ELF-1 (cell line): ENCODE measurements around the gene NBPF19.
"Not testable (repeated sequence)": the region's sequence is repeated elsewhere in the genome, so short reads cannot be mapped to it uniquely, and the experiment has no call there.

Experiments
- DNase-seq: peaks from one replicate; pipeline ENCODE4 v3.0.0-alpha.2; 2016; ENCODE audit warnings: low read depth, low spot score

Gene NBPF19

GRCh38 chr1:149474745-149475144, at the start of gene NBPF19:
TSS of gene NBPF19 (plus strand) at chr1:149475045. CDS start at chr1:149475933, 888 bp downstream.
- DNase-seq = not testable (repeated sequence)

GRCh38 chr1:149428317-149428716, 46.5 kb upstream of the NBPF19 start:
- not testable (repeated sequence) for DNase-seq

DNA sequence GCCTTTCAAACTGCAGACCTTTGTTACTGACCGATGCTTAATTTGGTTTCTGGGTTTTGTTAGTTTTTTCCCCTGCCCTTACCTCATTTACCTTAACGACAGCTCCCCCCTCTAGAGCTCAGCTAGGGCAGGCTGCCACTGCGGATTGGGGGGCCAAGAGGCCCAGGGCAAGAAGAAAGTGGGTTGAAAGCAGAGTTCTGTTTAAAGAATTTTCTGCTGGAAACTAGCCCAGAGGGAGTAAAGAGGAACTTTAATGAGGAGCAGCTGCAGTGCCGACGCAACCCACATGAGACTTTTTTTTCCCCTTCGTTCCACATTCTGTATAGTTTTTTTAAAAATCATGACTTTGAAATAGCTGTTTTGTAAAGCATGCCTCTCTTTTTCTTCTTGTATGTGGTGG, 29.4 kb upstream of the NBPF19 start:
- DNase-seq = peak; percentile 1

GRCh38 chr1:149452196-149452595, 22.6 kb upstream of the NBPF19 start:
- not testable (repeated sequence) for DNase-seq

DNA sequence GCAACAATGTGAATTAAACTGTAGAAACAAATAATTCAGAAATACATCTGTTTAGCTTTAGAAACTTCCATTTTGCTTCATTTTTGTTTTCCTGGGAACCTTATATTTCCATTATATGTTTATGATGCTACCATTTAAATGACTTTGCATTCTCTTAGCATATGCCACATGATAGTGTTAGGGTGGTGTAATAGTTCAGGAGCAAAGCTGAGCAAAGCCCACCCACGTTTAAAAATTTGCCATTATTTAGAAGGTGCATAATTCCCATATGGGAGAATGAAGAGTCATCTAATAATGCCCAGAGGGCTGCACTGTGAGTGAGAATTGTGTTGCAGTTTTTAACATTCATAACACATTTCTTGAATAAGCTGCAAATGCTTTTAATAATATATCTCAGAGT, 22.2 kb upstream of the NBPF19 start:
- DNase-seq = not testable (repeated sequence)

DNA sequence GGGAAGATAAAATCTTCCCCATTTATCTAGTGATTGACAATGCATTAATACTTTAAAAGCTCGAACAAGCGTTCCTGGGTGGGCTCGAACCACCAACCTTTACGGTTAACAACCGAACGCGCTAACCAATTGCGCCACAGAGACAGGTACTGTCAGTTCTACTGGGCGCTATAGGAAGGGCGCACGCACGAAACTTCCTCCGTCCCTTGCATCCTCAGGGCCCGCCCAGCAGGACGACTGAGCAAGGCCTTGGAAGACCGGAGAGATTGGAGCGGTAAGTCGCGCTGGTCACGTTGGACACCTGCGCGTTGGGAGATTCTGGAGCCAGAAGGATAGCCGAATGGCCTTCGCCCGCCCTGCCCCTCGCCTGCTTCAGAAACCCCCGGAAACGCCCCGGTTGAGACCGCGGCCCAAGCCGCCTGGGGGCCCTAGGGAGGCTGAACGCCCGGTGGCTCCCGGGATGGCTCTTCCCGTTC, 83.5 kb downstream of the NBPF19 start:
- peak; percentile 81 for DNase-seq

DNA sequence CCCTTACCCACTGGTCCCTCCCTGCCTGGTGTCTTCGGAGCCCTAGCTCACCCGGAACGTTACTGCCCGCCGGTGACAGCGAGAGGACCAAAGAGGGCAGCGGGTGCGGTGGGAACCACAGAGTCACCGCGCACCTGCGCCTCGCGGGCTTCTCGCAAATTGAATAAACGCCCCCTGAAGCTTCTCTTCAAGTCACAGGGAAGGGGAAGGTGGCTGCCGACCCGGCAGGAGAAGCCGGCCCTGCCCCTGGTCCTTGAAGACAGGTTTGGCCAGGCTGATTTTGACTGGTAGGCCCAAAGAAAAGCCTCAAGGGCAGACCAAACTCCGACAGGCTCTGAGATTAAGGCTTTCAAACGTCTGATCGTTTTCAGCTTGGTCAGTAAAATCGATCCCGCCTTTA, 87.0 kb downstream of the NBPF19 start:
- not testable (repeated sequence) for DNase-seq

DNA sequence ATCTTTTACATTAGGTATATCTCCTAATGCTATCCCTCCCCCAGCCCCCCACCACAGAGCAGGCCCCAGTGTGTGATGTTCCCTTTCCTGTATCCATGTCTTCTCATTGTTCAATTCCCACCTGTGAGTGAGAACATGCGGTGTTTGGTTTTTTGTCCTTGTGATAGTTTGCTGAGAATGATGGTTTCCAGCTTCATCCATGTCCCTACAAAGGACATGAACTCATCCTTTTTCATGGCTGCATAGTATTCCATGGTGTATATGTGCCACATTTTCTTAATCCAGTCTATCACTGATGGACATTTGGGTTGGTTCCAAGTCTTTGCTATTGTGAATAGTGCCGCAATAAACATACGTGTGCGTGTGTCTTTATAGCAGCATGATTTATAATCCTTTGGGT, 90.6 kb downstream of the NBPF19 start:
- not testable (repeated sequence) for DNase-seq

GRCh38 chr1:149572763-149573162, 97.9 kb downstream of the NBPF19 start:
- DNase-seq = not testable (repeated sequence)

GRCh38 chr1:149585592-149585991, 110.7 kb downstream of the NBPF19 start:
- DNase-seq = not testable (repeated sequence)
